ENCODE data around the gene CAPN5. TPM values are rescaled to one million over a fixed set of nuclear protein-coding genes. Genes with fewer than 3 reads are reported as not detected.

CAPN5 gene
- total and polyA plus RNA-seq, 5 experiments from 2014 or later: 6.2 to 13.1 (median 9.5) TPM

- DNase-seq (no peak), ATAC-seq (no peak)
- peak overlapping the region in 1 of 10 donors; percentile 25 for H3K27ac Mint-ChIP-seq
- no peak overlapping the region for H3K4me3 Mint-ChIP-seq
- H3K27me3 Mint-ChIP-seq: peaks cover 5 to 33% (median 20%) of the 10 kb centered on the region in 5 donors
- peaks cover 16 to 33% (median 20%) of the 10 kb centered on the region in 4 donors for H3K4me1 Mint-ChIP-seq
- POLR2A ChIA-PET: no interaction called here
- no peaks in the 10 kb centered on the region for H3K9me3 Mint-ChIP-seq
- H3K36me3 Mint-ChIP-seq: no peaks in the 10 kb centered on the region
These were observed 74.3 kb downstream of the CAPN5 start for GRCh38 chr11:77141034-77141433.

- no peaks in the 10 kb centered on the region for H3K9me3 Mint-ChIP-seq
- ATAC-seq (no peak), DNase-seq (no peak)
- H3K27me3 Mint-ChIP-seq: peaks cover 5 to 31% (median 18%) of the 10 kb centered on the region in 5 donors
- POLR2A ChIA-PET: no interaction called here
- H3K4me3 Mint-ChIP-seq: no peak overlapping the region
- no peaks in the 10 kb centered on the region for H3K36me3 Mint-ChIP-seq
- peak overlapping the region in 1 of 10 donors; percentile 73 for H3K27ac Mint-ChIP-seq
- H3K4me1 Mint-ChIP-seq: peaks cover 17 to 33% (median 21%) of the 10 kb centered on the region in 4 donors
These were observed 74.7 kb downstream of the CAPN5 start for GRCh38 chr11:77141475-77141874.

DNA sequence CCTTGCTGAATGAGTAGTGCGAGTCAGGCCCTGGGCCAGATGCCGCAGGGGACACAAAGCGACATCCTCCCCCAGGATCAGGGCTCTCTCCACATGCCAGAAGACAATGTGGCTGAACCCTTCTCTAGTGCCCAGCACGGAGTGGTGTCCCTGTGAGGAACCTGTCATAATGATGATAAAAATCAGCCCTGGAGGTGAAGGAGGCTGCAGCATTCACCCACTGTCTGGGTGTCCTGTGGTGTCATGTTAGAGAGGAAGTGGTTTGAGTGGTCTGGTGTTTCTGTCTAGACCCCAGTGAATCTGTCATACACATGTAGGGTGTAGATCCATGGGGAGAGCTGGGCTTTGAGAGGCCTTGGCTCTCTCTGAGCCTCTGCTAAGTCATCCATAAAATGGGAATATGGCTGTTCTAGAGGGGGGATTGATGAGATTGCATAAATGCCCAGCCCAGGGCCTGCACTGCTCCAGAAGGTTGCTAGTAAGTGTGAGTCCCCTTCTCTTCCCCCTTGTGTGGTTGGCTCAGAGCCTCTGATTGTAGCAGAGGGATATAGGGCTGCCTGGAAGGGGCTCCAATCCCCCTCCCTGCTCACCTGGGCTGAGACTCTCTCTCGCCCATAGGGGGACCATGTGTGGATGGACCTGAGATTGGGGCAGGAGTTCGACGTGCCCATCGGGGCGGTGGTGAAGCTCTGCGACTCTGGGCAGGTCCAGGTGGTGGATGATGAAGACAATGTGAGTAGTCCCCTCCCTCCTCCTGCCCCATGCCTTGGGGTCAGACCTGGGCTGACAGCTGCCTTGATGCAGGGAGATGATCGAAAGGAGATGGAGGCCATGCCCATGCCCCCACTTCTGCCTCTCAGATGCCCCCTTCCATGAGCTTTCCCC is 75.6 kb downstream of the CAPN5 start:
- POLR2A ChIA-PET: no interaction called here
- ATAC-seq (peak; percentile 78 to 89), DNase-seq (peak in 3 of 10 donors; percentile 12 to 34 (median 30))
- Mint-ChIP-seq H3K27me3 (peaks cover under 1 to 23% (median 13%) of the 10 kb centered on the region in 5 donors), H3K4me3 (peak overlapping the region in 5 of 10 donors; percentile 13 to 44 (median 20)), H3K27ac (peak overlapping the region in 5 of 10 donors; percentile 6 to 39 (median 7)), H3K9me3 (no peaks in the 10 kb centered on the region), H3K36me3 (no peaks in the 10 kb centered on the region), H3K4me1 (peaks cover 19 to 38% (median 24%) of the 10 kb centered on the region in 4 donors)

GRCh38 chr11:77143405-77144020 is 76.7 kb downstream of the CAPN5 start:
- peak overlapping the region in 4 of 10 donors; percentile 1 to 73 (median 53) for H3K27ac Mint-ChIP-seq
- H3K27me3 Mint-ChIP-seq: peaks cover 0 to 16% (median 13%) of the 10 kb centered on the region in 5 donors
- H3K4me1 Mint-ChIP-seq: peaks cover 28 to 49% (median 33%) of the 10 kb centered on the region in 4 donors
- no peaks in the 10 kb centered on the region for H3K9me3 Mint-ChIP-seq
- no peaks in the 10 kb centered on the region for H3K36me3 Mint-ChIP-seq
- no peak for ATAC-seq
- no peak overlapping the region for H3K4me3 Mint-ChIP-seq
- DNase-seq: no peak
- POLR2A ChIA-PET: no interaction called here

GRCh38 chr11:77144196-77144856 is 77.6 kb downstream of the CAPN5 start:
- Mint-ChIP-seq H3K9me3 (no peaks in the 10 kb centered on the region), H3K4me1 (peaks cover 28 to 50% (median 36%) of the 10 kb centered on the region in 4 donors), H3K27me3 (peaks cover 0 to 8% (median 5%) of the 10 kb centered on the region in 5 donors), H3K27ac (no peak overlapping the region), H3K36me3 (no peaks in the 10 kb centered on the region), H3K4me3 (no peak overlapping the region)
- DNase-seq: peak in 1 of 10 donors; percentile 10
- POLR2A ChIA-PET: no interaction called here
- ATAC-seq: no peak

GRCh38 chr11:77144857-77145428 is 78.2 kb downstream of the CAPN5 start:
- POLR2A ChIA-PET: no interaction called here
- H3K4me1 Mint-ChIP-seq: peaks cover 28 to 47% (median 37%) of the 10 kb centered on the region in 4 donors
- H3K4me3 Mint-ChIP-seq: no peak overlapping the region
- peaks cover 0 to 2% (median 0%) of the 10 kb centered on the region in 5 donors for H3K27me3 Mint-ChIP-seq
- no peaks in the 10 kb centered on the region for H3K9me3 Mint-ChIP-seq
- peak overlapping the region in 5 of 10 donors; percentile 43 to 69 (median 52) for H3K27ac Mint-ChIP-seq
- no peak for ATAC-seq
- DNase-seq: peak in 1 of 10 donors; percentile 38
- H3K36me3 Mint-ChIP-seq: no peaks in the 10 kb centered on the region

DNA sequence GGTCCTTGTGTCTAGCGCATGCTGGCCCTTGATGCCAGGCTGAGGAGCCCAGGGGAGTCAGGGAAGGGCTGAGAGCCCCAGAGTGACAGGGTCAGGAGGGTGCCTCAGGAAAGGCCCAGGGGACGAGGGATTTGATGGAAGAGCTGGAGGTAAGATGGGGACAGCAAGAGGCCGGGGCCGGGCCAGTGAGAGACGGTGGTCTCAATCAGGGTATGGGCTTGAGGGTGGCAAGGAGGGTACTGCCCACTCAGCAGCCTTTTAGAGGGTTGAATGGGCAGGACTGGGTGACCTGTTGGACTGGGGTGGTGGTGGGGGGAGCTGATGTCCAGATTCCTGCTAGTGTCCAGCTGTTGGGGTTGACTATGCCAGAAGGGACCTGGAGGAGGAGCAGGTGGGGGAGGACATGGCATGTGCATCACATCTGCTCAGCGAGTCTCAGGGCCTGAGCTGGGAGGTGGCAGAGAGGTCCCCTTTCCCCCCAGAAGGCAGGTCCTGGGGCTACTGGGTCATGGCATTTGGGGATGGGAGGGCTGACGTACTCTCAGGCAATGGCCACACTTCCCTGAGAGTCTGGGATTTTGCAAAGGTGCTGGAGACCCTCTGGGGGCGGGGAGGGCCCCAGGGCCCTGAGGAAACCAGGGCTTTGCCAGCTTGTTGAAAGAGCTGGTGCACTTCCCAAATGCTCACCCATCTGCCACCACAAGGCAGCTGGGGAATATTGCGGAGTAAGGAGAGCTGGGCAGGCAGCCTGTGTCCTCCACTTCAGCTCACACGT is 79.7 kb downstream of the CAPN5 start:
- Mint-ChIP-seq H3K4me3 (peak overlapping the region in 6 of 10 donors; percentile 24 to 85 (median 40)), H3K27ac (peak overlapping the region in 5 of 10 donors; percentile 36 to 79 (median 72)), H3K27me3 (no peaks in the 10 kb centered on the region), H3K36me3 (no peaks in the 10 kb centered on the region), H3K9me3 (no peaks in the 10 kb centered on the region), H3K4me1 (peaks cover 29 to 47% (median 41%) of the 10 kb centered on the region in 4 donors)
- ATAC-seq (no peak), DNase-seq (peak in 1 of 10 donors; percentile 45)
- POLR2A ChIA-PET: no interaction called here

DNA sequence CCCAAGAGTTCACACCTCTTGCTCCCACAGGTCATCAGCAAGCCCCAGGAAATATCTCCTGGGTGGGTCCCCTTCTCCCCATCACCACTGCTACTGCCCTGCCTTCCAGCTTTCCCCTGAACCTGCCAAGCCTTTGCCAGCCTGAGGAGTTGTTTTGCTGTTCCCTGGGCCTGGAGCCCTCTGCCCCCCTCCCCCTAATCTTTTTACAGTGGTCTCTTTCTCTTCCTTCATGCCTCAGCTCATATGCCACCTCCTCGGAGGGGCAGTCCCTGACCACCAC is 80.2 kb downstream of the CAPN5 start:
- Mint-ChIP-seq H3K27me3 (no peaks in the 10 kb centered on the region), H3K4me1 (peaks cover 28 to 47% (median 41%) of the 10 kb centered on the region in 4 donors), H3K27ac (peak overlapping the region in 6 of 10 donors; percentile 63 to 87 (median 72)), H3K4me3 (peak overlapping the region in 6 of 10 donors; percentile 49 to 85 (median 70)), H3K9me3 (no peaks in the 10 kb centered on the region), H3K36me3 (no peaks in the 10 kb centered on the region)
- POLR2A ChIA-PET: no interaction called here
- peak in 1 of 10 donors; percentile 59 for DNase-seq
- ATAC-seq: no peak

- peak overlapping the region; percentile 4 to 95 (median 80) for H3K27ac Mint-ChIP-seq
- no peaks in the 10 kb centered on the region for H3K9me3 Mint-ChIP-seq
- peaks cover 32 to 47% (median 41%) of the 10 kb centered on the region in 4 donors for H3K4me1 Mint-ChIP-seq
- peak in 9 of 10 donors; percentile 27 to 72 (median 55) for DNase-seq
- H3K4me3 Mint-ChIP-seq: peak overlapping the region; percentile 68 to 85 (median 80)
- peak; percentile 73 to 81 for ATAC-seq
- POLR2A ChIA-PET: no interaction called here
- H3K36me3 Mint-ChIP-seq: no peaks in the 10 kb centered on the region
- peaks cover 0 to 4% (median 0%) of the 10 kb centered on the region in 5 donors for H3K27me3 Mint-ChIP-seq
These were observed 81.0 kb downstream of the CAPN5 start for GRCh38 chr11:77147668-77148321.

GRCh38 chr11:77148963-77149715 is 82.4 kb downstream of the CAPN5 start:
- peak overlapping the region in 1 of 10 donors; percentile 10 for H3K4me3 Mint-ChIP-seq
- H3K27ac Mint-ChIP-seq: peak overlapping the region in 4 of 10 donors; percentile 16 to 62 (median 38)
- H3K4me1 Mint-ChIP-seq: peaks cover 32 to 49% (median 47%) of the 10 kb centered on the region in 4 donors

More at GRCh38 chr11:77148963-77149715, 82.4 kb downstream of the CAPN5 start:
- ATAC-seq (no peak), DNase-seq (peak in 1 of 10 donors; percentile 28)
- no peaks in the 10 kb centered on the region for H3K36me3 Mint-ChIP-seq
- H3K27me3 Mint-ChIP-seq: peaks cover 0 to 5% (median 0%) of the 10 kb centered on the region in 5 donors
- no peaks in the 10 kb centered on the region for H3K9me3 Mint-ChIP-seq
- POLR2A ChIA-PET: no interaction called here

Data from naive thymus-derived CD8-positive, alpha-beta T cell (primary cell).